Lower leg skin (tissue), 4 donors: ENCODE results near the gene C4orf46. TPM values are rescaled to one million over a fixed set of nuclear protein-coding genes. Genes with fewer than 3 reads are reported as not detected.
A peak's percentile ranks its signal among the peaks of the same experiment; 100 is the strongest.

Source experiments
- DNase-seq, 2 donors: peaks; one replicate each; pipeline ENCODE4 v3.0.0-alpha.2; 2019; ENCODE audit warnings: low spot score in 2 of 2
- H3K4me3 ChIP-seq: fragments of 200-600 bp; sonication (generic); 2 replicates; pipeline ENCODE4 v1.5.1; 2017; ENCODE audit warnings: mild to moderate bottlenecking, low read depth; ENCODE audit not compliant: poor library complexity, severe bottlenecking
- CTCF ChIP-seq, 3 donors: fragments of 450-650 bp; IDR thresholded peaks; one replicate each; pipeline ENCODE4 v1.5.1; 2016; ENCODE audit warnings: antibody characterized with exemption in 3 of 3, mild to moderate bottlenecking in 3 of 3, moderate library complexity in 2 of 3
- POLR2A ChIP-seq, 2 donors: fragments of 450-650 bp; IDR thresholded peaks; one replicate each; pipeline ENCODE4 v1.6.1; 2016 to 2017; ENCODE audit warnings: antibody characterized with exemption in 2 of 2, mild to moderate bottlenecking in 1 of 2, moderate library complexity in 1 of 2
- WGBS, 2 donors: methylation state at CpG; one replicate each; pipeline ENCODE4 v1.1.5; 2018; 5-methylcytosine and 5-hydroxymethylcytosine counted together
- intact Hi-C: fragments of 100-400 bp; cut with DNase I; formaldehyde crosslinking; loops from one replicate; pipeline ENCODE4 v1.15.0; 2023; ENCODE audit warnings: low total_unique reads
- total RNA-seq, 4 donors: library from RNA; depleted of rRNA; stranded (reverse); fragments of >200 nt; gene quantifications; one replicate each; pipeline ENCODE4 v1.1.0, GENCODE V29; 2016

The C4orf46 gene
- total RNA-seq, 4 donors from 2014 or later, result 1.1 to 3.1 (median 1.5) TPM

DNA sequence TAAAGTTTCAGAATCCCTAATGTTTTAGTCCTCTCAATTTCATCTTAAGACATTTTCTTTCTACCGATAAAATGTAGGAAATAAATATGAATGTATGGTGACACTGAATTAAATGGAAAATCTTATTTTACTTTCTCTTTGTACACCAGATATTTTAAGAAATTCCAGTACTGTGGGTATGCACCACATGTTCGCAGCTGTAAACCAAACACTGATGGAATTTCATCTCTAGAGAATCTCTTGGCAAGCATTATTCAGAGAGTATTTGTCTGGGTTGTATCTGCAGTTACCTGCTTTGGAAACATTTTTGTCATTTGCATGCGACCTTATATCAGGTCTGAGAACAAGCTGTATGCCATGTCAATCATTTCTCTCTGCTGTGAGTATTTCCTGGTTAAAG is 26.9 kb downstream of the C4orf46 start:
- DNase-seq, result no peak
- no peak for TF ChIP-seq CTCF (IDR thresholded peaks at IDR 0.05)
- 55 to 60% methylated on average over 3 of the region's 3 CpGs for WGBS, 2 donors
- intact Hi-C loops, result loop anchor here (5.0 kb wide), 1 partner anchor 1673 kb away; no protein-coding TSS in a partner anchor
- no peak overlapping the region for H3K4me3 ChIP-seq

DNA sequence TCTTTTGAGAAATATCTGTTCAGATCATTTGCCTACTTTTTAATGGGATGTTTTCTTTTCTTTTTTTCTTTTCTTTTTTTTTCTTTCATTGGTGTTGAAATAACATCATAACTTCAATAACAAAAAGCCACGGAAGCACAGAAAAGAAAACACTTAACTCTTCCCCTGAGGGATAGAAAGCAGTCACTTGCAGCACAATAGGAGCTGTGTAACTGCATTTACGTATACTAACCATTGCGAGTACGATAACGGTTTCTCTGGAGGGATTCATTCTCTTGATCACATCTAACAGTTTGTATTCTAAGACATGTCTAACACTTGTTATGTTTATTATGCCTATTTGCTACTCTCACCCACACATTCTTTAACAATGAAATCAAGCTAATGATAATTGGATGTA is 27.3 kb downstream of the C4orf46 start:
- no peak overlapping the region for H3K4me3 ChIP-seq
- 73 to 79% methylated on average over 5 of the region's 5 CpGs for WGBS, 2 donors
- DNase-seq, result no peak
- intact Hi-C loops, result loop anchor here (5.0 kb wide), 1 partner anchor 1673 kb away; no protein-coding TSS in a partner anchor
- no peak for TF ChIP-seq POLR2A (IDR thresholded peaks at IDR 0.05)
- no peak for TF ChIP-seq CTCF (IDR thresholded peaks at IDR 0.05)

- WGBS, 2 donors, result 81 to 95% methylated on average over 1 of the region's 1 CpG
- TF ChIP-seq POLR2A (IDR thresholded peaks at IDR 0.05) (no peak), CTCF (IDR thresholded peaks at IDR 0.05) (no peak)
- no peak for DNase-seq
- intact Hi-C loops, result no loop called here
- no peak overlapping the region for H3K4me3 ChIP-seq
Observed at GRCh38 chr4:158636619-158637018, 35.1 kb downstream of the C4orf46 start.

DNA sequence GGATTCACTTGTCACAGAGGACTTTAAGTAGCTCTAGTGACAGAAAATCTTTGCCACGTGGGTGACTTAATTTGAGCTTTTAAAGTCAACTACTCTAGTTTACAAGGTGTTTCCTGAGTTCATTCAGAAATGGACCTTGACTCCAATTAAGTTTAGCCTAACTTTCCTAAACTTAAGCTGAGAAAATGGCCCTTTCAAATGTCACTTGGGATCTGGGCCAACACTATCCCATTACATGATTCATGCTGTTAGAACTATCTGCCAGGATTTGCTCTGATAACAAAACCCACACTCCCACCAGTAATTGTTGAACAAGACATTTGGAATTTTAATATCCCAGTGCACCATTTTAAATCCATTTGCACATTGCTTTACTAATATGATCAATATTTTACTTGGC is 40.8 kb downstream of the C4orf46 start:
- no peak for TF ChIP-seq POLR2A (IDR thresholded peaks at IDR 0.05)
- no peak for TF ChIP-seq CTCF (IDR thresholded peaks at IDR 0.05)
- intact Hi-C loops, result no loop called here
- H3K4me3 ChIP-seq, result no peak overlapping the region
- no peak for DNase-seq
- 46 to 63% methylated on average over 1 of the region's 1 CpG for WGBS, 2 donors

GRCh38 chr4:158625544-158625943 is 46.1 kb downstream of the C4orf46 start:
- no peak for TF ChIP-seq CTCF (IDR thresholded peaks at IDR 0.05)
- DNase-seq, result no peak
- intact Hi-C loops, result loop anchor here (5.0 to 10.0 kb wide), 2 partner anchors 363 to 641 kb away; no protein-coding TSS in a partner anchor
- WGBS, 2 donors, result 53 to 54% methylated on average over 2 of the region's 2 CpGs
- H3K4me3 ChIP-seq, result no peak overlapping the region

GRCh38 chr4:158624889-158625478 is 46.7 kb downstream of the C4orf46 start:
- intact Hi-C loops, result loop anchor here (5.0 to 10.0 kb wide), 2 partner anchors 363 to 640 kb away; no protein-coding TSS in a partner anchor
- 24 to 33% methylated on average over 3 of the region's 3 CpGs for WGBS, 2 donors
- no peak overlapping the region for H3K4me3 ChIP-seq
- peak in 1 of 2 donors; percentile 17 for DNase-seq
- TF ChIP-seq POLR2A (IDR thresholded peaks at IDR 0.05) (no peak), CTCF (IDR thresholded peaks at IDR 0.05) (peak in 1 of 3 donors; percentile 24)
